Measurements from ENCODE around the gene CASP12.

Gene CASP12

DNA sequence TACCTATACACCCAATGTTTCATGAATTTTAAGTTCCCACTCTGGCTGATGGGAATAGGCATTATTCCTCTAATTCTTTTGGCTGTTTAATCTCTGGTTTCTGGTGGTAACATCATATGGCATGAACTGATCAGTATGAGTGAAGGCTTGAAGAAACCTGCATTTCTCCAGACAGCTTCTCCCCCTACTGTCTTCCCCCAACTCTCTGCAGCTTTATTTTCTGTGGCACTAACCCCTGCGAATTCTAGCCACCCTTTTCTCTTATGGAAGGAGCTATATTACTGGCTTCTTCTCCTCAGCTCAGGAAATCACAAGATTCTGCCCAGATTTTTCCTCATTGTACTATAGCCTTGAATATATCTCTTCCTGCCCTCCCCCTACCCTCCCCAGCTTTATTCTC lies 57.1 kb downstream of the CASP12 start:
- TF ChIP-seq, protein P1, sequence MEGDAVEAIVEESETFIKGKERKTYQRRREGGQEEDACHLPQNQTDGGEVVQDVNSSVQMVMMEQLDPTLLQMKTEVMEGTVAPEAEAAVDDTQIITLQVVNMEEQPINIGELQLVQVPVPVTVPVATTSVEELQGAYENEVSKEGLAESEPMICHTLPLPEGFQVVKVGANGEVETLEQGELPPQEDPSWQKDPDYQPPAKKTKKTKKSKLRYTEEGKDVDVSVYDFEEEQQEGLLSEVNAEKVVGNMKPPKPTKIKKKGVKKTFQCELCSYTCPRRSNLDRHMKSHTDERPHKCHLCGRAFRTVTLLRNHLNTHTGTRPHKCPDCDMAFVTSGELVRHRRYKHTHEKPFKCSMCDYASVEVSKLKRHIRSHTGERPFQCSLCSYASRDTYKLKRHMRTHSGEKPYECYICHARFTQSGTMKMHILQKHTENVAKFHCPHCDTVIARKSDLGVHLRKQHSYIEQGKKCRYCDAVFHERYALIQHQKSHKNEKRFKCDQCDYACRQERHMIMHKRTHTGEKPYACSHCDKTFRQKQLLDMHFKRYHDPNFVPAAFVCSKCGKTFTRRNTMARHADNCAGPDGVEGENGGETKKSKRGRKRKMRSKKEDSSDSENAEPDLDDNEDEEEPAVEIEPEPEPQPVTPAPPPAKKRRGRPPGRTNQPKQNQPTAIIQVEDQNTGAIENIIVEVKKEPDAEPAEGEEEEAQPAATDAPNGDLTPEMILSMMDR (IDR thresholded peaks at IDR 0.05; ENCODE audit: control insufficient read depth, extremely low read depth, insufficient read depth), result no peak
- DNase-seq (ENCODE audit: low read depth), result no peak
- no peak overlapping the region for H3K4me3 ChIP-seq (ENCODE audit: low read depth, low read length)

DNA sequence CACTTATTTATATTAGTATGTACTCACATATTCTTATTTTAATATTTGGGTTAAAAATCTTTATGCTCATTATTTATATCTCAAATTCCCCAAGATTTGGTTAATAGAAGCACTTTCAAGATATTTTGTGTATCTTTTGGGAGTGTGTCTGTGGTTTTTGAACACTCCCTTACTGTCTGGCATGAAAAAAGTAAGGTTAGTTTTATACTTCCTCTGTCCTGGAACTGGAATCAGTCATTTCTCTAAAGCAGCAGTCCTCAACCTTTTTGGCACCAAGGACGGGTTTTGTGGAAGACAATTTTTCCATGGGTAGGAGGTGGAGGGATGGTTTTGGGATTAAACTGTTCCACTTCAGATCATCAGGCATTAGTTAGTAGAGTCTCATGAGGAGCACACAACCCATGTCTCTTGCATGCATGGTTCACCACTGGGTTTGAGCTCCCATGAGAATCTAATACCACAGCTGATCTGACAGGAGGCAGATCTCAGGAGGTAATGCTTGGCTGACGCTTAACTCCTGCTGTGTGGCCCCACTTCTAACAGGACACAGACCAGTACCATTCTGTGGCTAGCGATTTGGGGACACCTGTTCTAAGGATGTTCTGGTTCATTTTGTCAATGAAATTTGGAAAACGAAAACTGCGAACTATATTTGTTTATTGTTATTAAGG lies 60.2 kb downstream of the CASP12 start:
- no peak for DNase-seq (ENCODE audit: low read depth)
- H3K4me3 ChIP-seq (ENCODE audit: low read depth, low read length), result no peak overlapping the region
- TF ChIP-seq, protein P1 (IDR thresholded peaks at IDR 0.05; ENCODE audit: control insufficient read depth, extremely low read depth, insufficient read depth), result no peak

DNA sequence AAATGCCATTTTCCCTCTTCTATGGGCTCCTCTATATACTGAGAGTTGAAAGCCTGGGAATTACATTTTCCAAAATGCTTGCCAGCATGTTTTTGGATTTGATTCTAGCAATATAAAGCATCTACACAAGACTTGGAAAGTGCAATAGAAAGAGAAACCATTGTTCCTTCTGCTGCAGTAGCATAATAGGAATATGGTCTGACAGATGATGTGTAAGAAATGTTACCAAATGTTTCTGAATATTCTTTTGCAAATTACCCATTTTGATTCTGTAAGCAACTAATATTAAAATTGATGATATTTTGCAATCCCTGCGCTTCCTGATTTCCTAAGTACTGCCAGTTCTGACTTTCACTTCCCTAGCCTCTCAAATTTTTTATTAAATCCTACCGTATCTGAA lies 61.6 kb downstream of the CASP12 start:
- DNase-seq (ENCODE audit: low read depth), result no peak
- TF ChIP-seq, protein P1 (IDR thresholded peaks at IDR 0.05; ENCODE audit: control insufficient read depth, extremely low read depth, insufficient read depth), result no peak
- H3K4me3 ChIP-seq (ENCODE audit: low read depth, low read length), result no peak overlapping the region
